GM23338 (cell line): ENCODE results near the gene CAMTA1. TPM values are rescaled to one million over a fixed set of nuclear protein-coding genes. Genes with fewer than 3 reads are reported as not detected.

Source experiments
- ATAC-seq: fragments of 200-7000 bp; cut with Tn5 transposase; 3 replicates; pipeline ENCODE4 v1.9.1; 2020
- DNase-seq: peaks from one replicate; pipeline ENCODE4 v3.0.0-alpha.2; 2015; ENCODE audit warnings: low spot score
- H2AFZ ChIP-seq: fragments of 200-600 bp; sonication (generic); 2 replicates; pipeline ENCODE4 v1.8.0; 2016; ENCODE audit warnings: antibody characterized with exemption, mild to moderate bottlenecking, moderate library complexity
- H3F3A ChIP-seq: fragments of 200-600 bp; sonication (generic); replicated peaks from 2 replicates; pipeline ENCODE4 v1.8.0; 2017; ENCODE audit warnings: antibody characterized with exemption, mixed run types, low read depth
- H3K27ac ChIP-seq: fragments of 200-600 bp; sonication (generic); 2 replicates; pipeline ENCODE4 v1.6.1; 2016; ENCODE audit warnings: low read depth
- H3K27me3 ChIP-seq: fragments of 200-600 bp; sonication (generic); 2 replicates; pipeline ENCODE4 v1.8.0; 2016; ENCODE audit warnings: mild to moderate bottlenecking, mixed run types, moderate library complexity; ENCODE audit not compliant: insufficient read depth
- H3K36me3 ChIP-seq: fragments of 200-600 bp; sonication (generic); 2 replicates; pipeline ENCODE4 v1.8.0; 2016; ENCODE audit warnings: mild to moderate bottlenecking; ENCODE audit not compliant: insufficient read depth
- H3K4me1 ChIP-seq: fragments of 200-600 bp; sonication (generic); 2 replicates; pipeline ENCODE4 v1.8.0; 2016; ENCODE audit warnings: mild to moderate bottlenecking, moderate library complexity; ENCODE audit not compliant: insufficient read depth
- H3K4me2 ChIP-seq: fragments of 200-600 bp; sonication (generic); 2 replicates; pipeline ENCODE4 v1.7.1; 2017; ENCODE audit warnings: mixed run types
- H3K4me3 ChIP-seq: fragments of 200-600 bp; sonication (generic); 2 replicates; pipeline ENCODE4 v1.6.1; 2016; ENCODE audit warnings: mixed run types
- H3K79me2 ChIP-seq: fragments of 200-600 bp; sonication (generic); replicated peaks from 2 replicates; pipeline ENCODE4 v1.8.0; 2017; ENCODE audit warnings: mild to moderate bottlenecking; ENCODE audit not compliant: insufficient read depth
- H3K9me2 ChIP-seq: fragments of 200-600 bp; sonication (generic); 2 replicates; pipeline ENCODE4 v1.8.0; 2017; ENCODE audit not compliant: insufficient read depth
- H4K20me1 ChIP-seq: fragments of 200-600 bp; sonication (generic); replicated peaks from 2 replicates; pipeline ENCODE4 v1.8.0; 2017; ENCODE audit warnings: mild to moderate bottlenecking; ENCODE audit not compliant: insufficient read depth
- H3K27ac Mint-ChIP-seq: 2 replicates; pipeline ENCODE4 v1.8.0; 2020; ENCODE audit warnings: inconsistent platforms, mild to moderate bottlenecking, moderate library complexity, mixed read lengths
- H3K27me3 Mint-ChIP-seq: 3 replicates; pipeline ENCODE4 v1.8.0; 2022; ENCODE audit warnings: low read depth, mild to moderate bottlenecking, moderate library complexity, mixed read lengths, inconsistent platforms; ENCODE audit not compliant: insufficient read depth, poor library complexity
- H3K36me3 Mint-ChIP-seq: 3 replicates; pipeline ENCODE4 v1.8.0; 2021; ENCODE audit warnings: low read depth, mild to moderate bottlenecking, inconsistent platforms, moderate library complexity, mixed read lengths
- H3K4me1 Mint-ChIP-seq: 3 replicates; pipeline ENCODE4 v1.8.0; 2020; ENCODE audit warnings: mild to moderate bottlenecking, inconsistent platforms, mixed read lengths
- H3K4me3 Mint-ChIP-seq: 3 replicates; pipeline ENCODE4 v1.8.0; 2021; ENCODE audit warnings: moderate library complexity, mild to moderate bottlenecking, inconsistent platforms, mixed read lengths
- H3K9me3 Mint-ChIP-seq: 3 replicates; pipeline ENCODE4 v1.8.0; 2020; ENCODE audit warnings: moderate library complexity, mild to moderate bottlenecking, inconsistent platforms, mixed read lengths
- CREB1 ChIP-seq: fragments of 250-450 bp; sonication (Bioruptor Pico); IDR thresholded peaks from 2 replicates; pipeline ENCODE4 v1.5.0; 2020; ENCODE audit warnings: low read depth, mild to moderate bottlenecking, moderate library complexity
- EZH2 ChIP-seq: fragments of 200-600 bp; sonication (generic); IDR thresholded peaks from one replicate; pipeline ENCODE4 v1.8.0; 2017; ENCODE audit warnings: antibody characterized with exemption, mild to moderate bottlenecking, low read depth; ENCODE audit not compliant: unreplicated experiment
- EZH2phosphoT487 ChIP-seq: fragments of 200-600 bp; sonication (generic); IDR thresholded peaks from one replicate; pipeline ENCODE4 v1.8.1; 2018; ENCODE audit warnings: antibody characterized with exemption; ENCODE audit not compliant: unreplicated experiment
- JUNB ChIP-seq: IDR thresholded peaks from one replicate; pipeline ENCODE4 v1.6.1; 2016; ENCODE audit warnings: antibody characterized with exemption; ENCODE audit not compliant: unreplicated experiment
- NANOG ChIP-seq: IDR thresholded peaks from 2 replicates; pipeline ENCODE4 v1.6.1; 2016; ENCODE audit warnings: antibody characterized with exemption, borderline replicate concordance
- POLR2AphosphoS5 ChIP-seq: IDR thresholded peaks from 2 replicates; pipeline ENCODE4 v1.6.1; 2016; ENCODE audit warnings: antibody characterized with exemption, low read depth
- ZNF114 ChIP-seq: fragments of 250-450 bp; sonication (Bioruptor Pico); IDR thresholded peaks from 2 replicates; pipeline ENCODE4 v1.5.0; 2020; ENCODE audit warnings: mild to moderate bottlenecking, moderate library complexity
- ZNF331 ChIP-seq: fragments of 250-450 bp; sonication (Bioruptor Pico); IDR thresholded peaks from 2 replicates; pipeline ENCODE4 v1.5.0; 2020; ENCODE audit warnings: low read depth, mild to moderate bottlenecking, moderate library complexity
- polyA plus RNA-seq: library from polyadenylated mRNA; unstranded; fragments of >200 nt; fragmentation: Nextera tagmentation; extraction: Ambion mirVana; gene quantifications from 2 replicates; pipeline ENCODE4 v1.2.1, GENCODE V29; 2016
- total RNA-seq: library from RNA; depleted of rRNA; stranded (reverse); fragments of >200 nt; shearing (Covaris generic); gene quantifications from 2 replicates; pipeline ENCODE4 v1.2.3, GENCODE V29; 2014
- TF ChIP-seq, protein P1 (sequence below): IDR thresholded peaks from one replicate; pipeline ENCODE4 v1.6.1; 2018; ENCODE audit warnings: antibody characterized with exemption; ENCODE audit not compliant: unreplicated experiment
- TF ChIP-seq, protein P2 (sequence below), 2 experiments: fragments of 200-600 bp in 1 of 2; sonication (generic) in 1 of 2; conservative IDR thresholded peaks; 2 replicates each; pipeline versions ENCODE4 v1.5.1 to v1.6.1; 2016 to 2017; ENCODE audit warnings: antibody characterized with exemption in 2 of 2, low read depth in 2 of 2, mild to moderate bottlenecking in 2 of 2, moderate library complexity in 1 of 2
- TF ChIP-seq, protein P3 (sequence below): IDR thresholded peaks from 2 replicates; pipeline ENCODE4 v1.6.1; 2016; ENCODE audit warnings: antibody characterized with exemption
- TF ChIP-seq, protein P4 (sequence below): fragments of 250-450 bp; sonication (Bioruptor Pico); IDR thresholded peaks from 2 replicates; pipeline ENCODE4 v1.5.0; 2020; ENCODE audit warnings: mild to moderate bottlenecking, moderate library complexity

Gene CAMTA1
- total and polyA plus RNA-seq, 2 experiments from 2014 or later = 115 to 519 TPM

DNA sequence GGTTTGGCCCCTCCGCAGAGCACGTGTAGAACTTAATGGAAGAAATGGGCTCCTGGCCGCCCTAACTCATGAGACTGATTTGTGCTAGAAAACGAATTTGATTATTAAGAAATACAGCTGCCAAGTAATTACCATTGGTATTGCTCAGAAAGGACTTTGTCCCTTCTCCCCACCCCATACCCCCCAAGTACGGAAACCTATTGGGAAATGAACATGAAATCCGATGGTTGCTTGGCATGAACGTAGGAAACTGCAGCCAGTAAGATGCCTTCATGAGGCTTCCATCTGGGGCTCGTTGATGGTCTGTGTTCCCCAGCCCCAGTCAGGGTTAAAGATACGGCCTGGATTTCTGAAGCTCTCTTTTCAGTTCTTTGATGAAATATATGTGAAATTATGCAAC is 1020.2 kb downstream of the CAMTA1 start:
- no peak overlapping the region for H2AFZ ChIP-seq
- Mint-ChIP-seq H3K27me3 (no peaks in the 10 kb centered on the region), H3K4me1 (peaks cover 3% of the 10 kb centered on the region; the same call in 1 of the 3 replicates), H3K36me3 (peaks cover 18% of the 10 kb centered on the region; the same call in 2 of the 3 replicates), H3K27ac (no peak overlapping the region), H3K4me3 (no peak overlapping the region), H3K9me3 (no peaks in the 10 kb centered on the region; the same call in 2 of the 3 replicates)
- no peak for ATAC-seq
- no peaks in the 10 kb centered on the region for H3K9me2 ChIP-seq
- H3F3A ChIP-seq = no peaks in the 10 kb centered on the region
- TF ChIP-seq ZNF331 = no peak
- TF ChIP-seq, protein P1, sequence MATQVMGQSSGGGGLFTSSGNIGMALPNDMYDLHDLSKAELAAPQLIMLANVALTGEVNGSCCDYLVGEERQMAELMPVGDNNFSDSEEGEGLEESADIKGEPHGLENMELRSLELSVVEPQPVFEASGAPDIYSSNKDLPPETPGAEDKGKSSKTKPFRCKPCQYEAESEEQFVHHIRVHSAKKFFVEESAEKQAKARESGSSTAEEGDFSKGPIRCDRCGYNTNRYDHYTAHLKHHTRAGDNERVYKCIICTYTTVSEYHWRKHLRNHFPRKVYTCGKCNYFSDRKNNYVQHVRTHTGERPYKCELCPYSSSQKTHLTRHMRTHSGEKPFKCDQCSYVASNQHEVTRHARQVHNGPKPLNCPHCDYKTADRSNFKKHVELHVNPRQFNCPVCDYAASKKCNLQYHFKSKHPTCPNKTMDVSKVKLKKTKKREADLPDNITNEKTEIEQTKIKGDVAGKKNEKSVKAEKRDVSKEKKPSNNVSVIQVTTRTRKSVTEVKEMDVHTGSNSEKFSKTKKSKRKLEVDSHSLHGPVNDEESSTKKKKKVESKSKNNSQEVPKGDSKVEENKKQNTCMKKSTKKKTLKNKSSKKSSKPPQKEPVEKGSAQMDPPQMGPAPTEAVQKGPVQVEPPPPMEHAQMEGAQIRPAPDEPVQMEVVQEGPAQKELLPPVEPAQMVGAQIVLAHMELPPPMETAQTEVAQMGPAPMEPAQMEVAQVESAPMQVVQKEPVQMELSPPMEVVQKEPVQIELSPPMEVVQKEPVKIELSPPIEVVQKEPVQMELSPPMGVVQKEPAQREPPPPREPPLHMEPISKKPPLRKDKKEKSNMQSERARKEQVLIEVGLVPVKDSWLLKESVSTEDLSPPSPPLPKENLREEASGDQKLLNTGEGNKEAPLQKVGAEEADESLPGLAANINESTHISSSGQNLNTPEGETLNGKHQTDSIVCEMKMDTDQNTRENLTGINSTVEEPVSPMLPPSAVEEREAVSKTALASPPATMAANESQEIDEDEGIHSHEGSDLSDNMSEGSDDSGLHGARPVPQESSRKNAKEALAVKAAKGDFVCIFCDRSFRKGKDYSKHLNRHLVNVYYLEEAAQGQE = no peak
- no peak for TF ChIP-seq POLR2AphosphoS5
- no peak for TF ChIP-seq ZNF114
- TF ChIP-seq JUNB = no peak
- TF ChIP-seq EZH2phosphoT487 = no peak
- no peak for TF ChIP-seq CREB1 (CRISPR knock-in tag)
- TF ChIP-seq, protein P2, sequence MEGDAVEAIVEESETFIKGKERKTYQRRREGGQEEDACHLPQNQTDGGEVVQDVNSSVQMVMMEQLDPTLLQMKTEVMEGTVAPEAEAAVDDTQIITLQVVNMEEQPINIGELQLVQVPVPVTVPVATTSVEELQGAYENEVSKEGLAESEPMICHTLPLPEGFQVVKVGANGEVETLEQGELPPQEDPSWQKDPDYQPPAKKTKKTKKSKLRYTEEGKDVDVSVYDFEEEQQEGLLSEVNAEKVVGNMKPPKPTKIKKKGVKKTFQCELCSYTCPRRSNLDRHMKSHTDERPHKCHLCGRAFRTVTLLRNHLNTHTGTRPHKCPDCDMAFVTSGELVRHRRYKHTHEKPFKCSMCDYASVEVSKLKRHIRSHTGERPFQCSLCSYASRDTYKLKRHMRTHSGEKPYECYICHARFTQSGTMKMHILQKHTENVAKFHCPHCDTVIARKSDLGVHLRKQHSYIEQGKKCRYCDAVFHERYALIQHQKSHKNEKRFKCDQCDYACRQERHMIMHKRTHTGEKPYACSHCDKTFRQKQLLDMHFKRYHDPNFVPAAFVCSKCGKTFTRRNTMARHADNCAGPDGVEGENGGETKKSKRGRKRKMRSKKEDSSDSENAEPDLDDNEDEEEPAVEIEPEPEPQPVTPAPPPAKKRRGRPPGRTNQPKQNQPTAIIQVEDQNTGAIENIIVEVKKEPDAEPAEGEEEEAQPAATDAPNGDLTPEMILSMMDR (conservative IDR thresholded peaks at IDR 0.05; ENCODE audit: low read depth in 2 of 2) = no peak
- TF ChIP-seq EZH2 = no peak
- TF ChIP-seq, protein P3, sequence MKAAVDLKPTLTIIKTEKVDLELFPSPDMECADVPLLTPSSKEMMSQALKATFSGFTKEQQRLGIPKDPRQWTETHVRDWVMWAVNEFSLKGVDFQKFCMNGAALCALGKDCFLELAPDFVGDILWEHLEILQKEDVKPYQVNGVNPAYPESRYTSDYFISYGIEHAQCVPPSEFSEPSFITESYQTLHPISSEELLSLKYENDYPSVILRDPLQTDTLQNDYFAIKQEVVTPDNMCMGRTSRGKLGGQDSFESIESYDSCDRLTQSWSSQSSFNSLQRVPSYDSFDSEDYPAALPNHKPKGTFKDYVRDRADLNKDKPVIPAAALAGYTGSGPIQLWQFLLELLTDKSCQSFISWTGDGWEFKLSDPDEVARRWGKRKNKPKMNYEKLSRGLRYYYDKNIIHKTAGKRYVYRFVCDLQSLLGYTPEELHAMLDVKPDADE = no peak
- no peak for TF ChIP-seq NANOG
- TF ChIP-seq, protein P4, sequence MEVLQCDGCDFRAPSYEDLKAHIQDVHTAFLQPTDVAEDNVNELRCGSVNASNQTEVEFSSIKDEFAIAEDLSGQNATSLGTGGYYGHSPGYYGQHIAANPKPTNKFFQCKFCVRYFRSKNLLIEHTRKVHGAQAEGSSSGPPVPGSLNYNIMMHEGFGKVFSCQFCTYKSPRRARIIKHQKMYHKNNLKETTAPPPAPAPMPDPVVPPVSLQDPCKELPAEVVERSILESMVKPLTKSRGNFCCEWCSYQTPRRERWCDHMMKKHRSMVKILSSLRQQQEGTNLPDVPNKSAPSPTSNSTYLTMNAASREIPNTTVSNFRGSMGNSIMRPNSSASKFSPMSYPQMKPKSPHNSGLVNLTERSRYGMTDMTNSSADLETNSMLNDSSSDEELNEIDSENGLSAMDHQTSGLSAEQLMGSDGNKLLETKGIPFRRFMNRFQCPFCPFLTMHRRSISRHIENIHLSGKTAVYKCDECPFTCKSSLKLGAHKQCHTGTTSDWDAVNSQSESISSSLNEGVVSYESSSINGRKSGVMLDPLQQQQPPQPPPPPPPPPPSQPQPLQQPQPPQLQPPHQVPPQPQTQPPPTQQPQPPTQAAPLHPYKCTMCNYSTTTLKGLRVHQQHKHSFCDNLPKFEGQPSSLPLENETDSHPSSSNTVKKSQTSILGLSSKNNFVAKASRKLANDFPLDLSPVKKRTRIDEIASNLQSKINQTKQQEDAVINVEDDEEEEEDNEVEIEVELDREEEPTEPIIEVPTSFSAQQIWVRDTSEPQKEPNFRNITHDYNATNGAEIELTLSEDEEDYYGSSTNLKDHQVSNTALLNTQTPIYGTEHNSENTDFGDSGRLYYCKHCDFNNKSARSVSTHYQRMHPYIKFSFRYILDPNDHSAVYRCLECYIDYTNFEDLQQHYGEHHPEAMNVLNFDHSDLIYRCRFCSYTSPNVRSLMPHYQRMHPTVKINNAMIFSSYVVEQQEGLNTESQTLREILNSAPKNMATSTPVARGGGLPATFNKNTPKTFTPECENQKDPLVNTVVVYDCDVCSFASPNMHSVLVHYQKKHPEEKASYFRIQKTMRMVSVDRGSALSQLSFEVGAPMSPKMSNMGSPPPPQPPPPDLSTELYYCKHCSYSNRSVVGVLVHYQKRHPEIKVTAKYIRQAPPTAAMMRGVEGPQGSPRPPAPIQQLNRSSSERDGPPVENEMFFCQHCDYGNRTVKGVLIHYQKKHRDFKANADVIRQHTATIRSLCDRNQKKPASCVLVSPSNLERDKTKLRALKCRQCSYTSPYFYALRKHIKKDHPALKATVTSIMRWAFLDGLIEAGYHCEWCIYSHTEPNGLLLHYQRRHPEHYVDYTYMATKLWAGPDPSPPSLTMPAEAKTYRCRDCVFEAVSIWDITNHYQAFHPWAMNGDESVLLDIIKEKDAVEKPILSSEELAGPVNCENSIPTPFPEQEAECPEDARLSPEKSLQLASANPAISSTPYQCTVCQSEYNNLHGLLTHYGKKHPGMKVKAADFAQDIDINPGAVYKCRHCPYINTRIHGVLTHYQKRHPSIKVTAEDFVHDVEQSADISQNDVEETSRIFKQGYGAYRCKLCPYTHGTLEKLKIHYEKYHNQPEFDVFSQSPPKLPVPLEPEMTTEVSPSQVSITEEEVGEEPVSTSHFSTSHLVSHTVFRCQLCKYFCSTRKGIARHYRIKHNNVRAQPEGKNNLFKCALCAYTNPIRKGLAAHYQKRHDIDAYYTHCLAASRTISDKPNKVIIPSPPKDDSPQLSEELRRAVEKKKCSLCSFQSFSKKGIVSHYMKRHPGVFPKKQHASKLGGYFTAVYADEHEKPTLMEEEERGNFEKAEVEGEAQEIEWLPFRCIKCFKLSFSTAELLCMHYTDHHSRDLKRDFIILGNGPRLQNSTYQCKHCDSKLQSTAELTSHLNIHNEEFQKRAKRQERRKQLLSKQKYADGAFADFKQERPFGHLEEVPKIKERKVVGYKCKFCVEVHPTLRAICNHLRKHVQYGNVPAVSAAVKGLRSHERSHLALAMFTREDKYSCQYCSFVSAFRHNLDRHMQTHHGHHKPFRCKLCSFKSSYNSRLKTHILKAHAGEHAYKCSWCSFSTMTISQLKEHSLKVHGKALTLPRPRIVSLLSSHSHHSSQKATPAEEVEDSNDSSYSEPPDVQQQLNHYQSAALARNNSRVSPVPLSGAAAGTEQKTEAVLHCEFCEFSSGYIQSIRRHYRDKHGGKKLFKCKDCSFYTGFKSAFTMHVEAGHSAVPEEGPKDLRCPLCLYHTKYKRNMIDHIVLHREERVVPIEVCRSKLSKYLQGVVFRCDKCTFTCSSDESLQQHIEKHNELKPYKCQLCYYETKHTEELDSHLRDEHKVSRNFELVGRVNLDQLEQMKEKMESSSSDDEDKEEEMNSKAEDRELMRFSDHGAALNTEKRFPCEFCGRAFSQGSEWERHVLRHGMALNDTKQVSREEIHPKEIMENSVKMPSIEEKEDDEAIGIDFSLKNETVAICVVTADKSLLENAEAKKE = no peak
- no peak overlapping the region for H3K4me2 ChIP-seq
- H3K36me3 ChIP-seq = peaks cover 8% of the 10 kb centered on the region; the same call in 1 of the 2 replicates
- H3K4me3 ChIP-seq = no peak overlapping the region
- H4K20me1 ChIP-seq = 0 out of 2 replicates have a peak, but pooled peaks cover 7% of the 10 kb centered on the region
- DNase-seq = no peak
- peaks cover 5% of the 10 kb centered on the region; the same call in 1 of the 2 replicates for H3K4me1 ChIP-seq
- no peaks in the 10 kb centered on the region for H3K79me2 ChIP-seq
- no peak overlapping the region for H3K27ac ChIP-seq
- no peaks in the 10 kb centered on the region for H3K27me3 ChIP-seq
